ENCODE data around the gene PIGL. TPM values are rescaled to one million over a fixed set of nuclear protein-coding genes. Genes with fewer than 3 reads are reported as not detected.
A peak's percentile ranks its signal among the peaks of the same experiment; 100 is the strongest.

PIGL gene
- total RNA-seq, 4 donors from 2014 or later = 42.4 to 87.6 (median 66.1) TPM

GRCh38 chr17:16251556-16251955, 34.5 kb downstream of the PIGL start:
- TF ChIP-seq EP300 (IDR thresholded peaks at IDR 0.05) (no peak), CTCF (IDR thresholded peaks at IDR 0.05) (no peak), POLR2A (IDR thresholded peaks at IDR 0.05) (no peak)
- H3K36me3 ChIP-seq = peaks cover 0 to 13% (median 0%) of the 10 kb centered on the region in 3 donors
- no peaks in the 10 kb centered on the region for H3K9me3 ChIP-seq
- no peak for DNase-seq (ENCODE audit: low spot score in 2 of 2)
- no peak overlapping the region for H3K27ac ChIP-seq
- peaks cover 0 to 18% (median 10%) of the 10 kb centered on the region in 4 donors for H3K4me1 ChIP-seq
- WGBS, 2 donors = 81 to 84% methylated on average over 1 of the region's 1 CpG
- H3K4me3 ChIP-seq = no peak overlapping the region
- no peaks in the 10 kb centered on the region for H3K27me3 ChIP-seq

- no peaks in the 10 kb centered on the region for H3K27me3 ChIP-seq
- peak overlapping the region in 3 of 4 donors; percentile 34 to 63 (median 41) for H3K27ac ChIP-seq
- no peak for DNase-seq (ENCODE audit: low spot score in 2 of 2)
- TF ChIP-seq CTCF (IDR thresholded peaks at IDR 0.05) = no peak
- TF ChIP-seq EP300 (IDR thresholded peaks at IDR 0.05) = no peak
- TF ChIP-seq POLR2A (IDR thresholded peaks at IDR 0.05) = no peak
- peaks cover 0 to 3% (median 0%) of the 10 kb centered on the region in 3 donors for H3K36me3 ChIP-seq
- 77 to 78% methylated on average over 9 of the region's 9 CpGs for WGBS, 2 donors
- no peaks in the 10 kb centered on the region for H3K9me3 ChIP-seq
- peaks cover 0 to 22% (median 10%) of the 10 kb centered on the region in 4 donors for H3K4me1 ChIP-seq
- peak overlapping the region in 1 of 4 donors; percentile 14 for H3K4me3 ChIP-seq
Measured at GRCh38 chr17:16254773-16255400, 37.9 kb downstream of the PIGL start.

- Histone ChIP-seq H3K27ac (peak overlapping the region in 3 of 4 donors; percentile 34 to 63 (median 41)), H3K9me3 (no peaks in the 10 kb centered on the region), H3K4me3 (peak overlapping the region in 1 of 4 donors; percentile 14), H3K4me1 (peaks cover 0 to 22% (median 10%) of the 10 kb centered on the region in 4 donors), H3K27me3 (no peaks in the 10 kb centered on the region), H3K36me3 (peaks cover 0 to 9% (median 0%) of the 10 kb centered on the region in 3 donors)
- DNase-seq (ENCODE audit: low spot score in 2 of 2) = peak in 1 of 2 donors; percentile 18
- 14 to 20% methylated on average over 4 of the region's 4 CpGs for WGBS, 2 donors
- peak in 1 of 2 donors; percentile 11 for TF ChIP-seq EP300 (IDR thresholded peaks at IDR 0.05)
- no peak for TF ChIP-seq POLR2A (IDR thresholded peaks at IDR 0.05)
Measured at GRCh38 chr17:16255481-16255921, 38.5 kb downstream of the PIGL start.

GRCh38 chr17:16258901-16259300, 41.9 kb downstream of the PIGL start:
- DNase-seq (ENCODE audit: low spot score in 2 of 2) = peak in 1 of 2 donors; percentile 12
- WGBS, 2 donors = 59 to 75% methylated on average over 1 of the region's 1 CpG
- H3K27me3 ChIP-seq = no peaks in the 10 kb centered on the region
- no peak overlapping the region for H3K27ac ChIP-seq
- H3K4me1 ChIP-seq = peaks cover 0 to 22% (median 10%) of the 10 kb centered on the region in 4 donors
- TF ChIP-seq EP300 (IDR thresholded peaks at IDR 0.05) (peak in 1 of 2 donors; percentile 74), POLR2A (IDR thresholded peaks at IDR 0.05) (no peak)
- H3K36me3 ChIP-seq = peaks cover 0 to 12% (median 0%) of the 10 kb centered on the region in 3 donors
- H3K4me3 ChIP-seq = no peak overlapping the region
- no peaks in the 10 kb centered on the region for H3K9me3 ChIP-seq

- H3K27me3 ChIP-seq = no peaks in the 10 kb centered on the region
- WGBS, 2 donors = 96 to 97% methylated on average over 5 to 6 of the region's 6 CpGs
- no peak for DNase-seq (ENCODE audit: low spot score in 2 of 2)
- peaks cover 0 to 20% (median 9%) of the 10 kb centered on the region in 4 donors for H3K4me1 ChIP-seq
- TF ChIP-seq EP300 (IDR thresholded peaks at IDR 0.05) (no peak), POLR2A (IDR thresholded peaks at IDR 0.05) (no peak), CTCF (IDR thresholded peaks at IDR 0.05) (no peak)
- peaks cover 0 to 12% (median 0%) of the 10 kb centered on the region in 3 donors for H3K36me3 ChIP-seq
- no peak overlapping the region for H3K4me3 ChIP-seq
- H3K27ac ChIP-seq = no peak overlapping the region
- H3K9me3 ChIP-seq = no peaks in the 10 kb centered on the region
Measured at GRCh38 chr17:16259926-16260325, 42.9 kb downstream of the PIGL start.

GRCh38 chr17:16261049-16261448, 44.0 kb downstream of the PIGL start:
- Histone ChIP-seq H3K4me3 (no peak overlapping the region), H3K27me3 (no peaks in the 10 kb centered on the region), H3K9me3 (no peaks in the 10 kb centered on the region), H3K27ac (no peak overlapping the region), H3K4me1 (peaks cover 0 to 9% (median under 1%) of the 10 kb centered on the region in 4 donors), H3K36me3 (peaks cover 0 to 12% (median 0%) of the 10 kb centered on the region in 3 donors)
- DNase-seq (ENCODE audit: low spot score in 2 of 2) = no peak
- TF ChIP-seq EP300 (IDR thresholded peaks at IDR 0.05) = no peak
- no peak for TF ChIP-seq POLR2A (IDR thresholded peaks at IDR 0.05)
- TF ChIP-seq CTCF (IDR thresholded peaks at IDR 0.05) = no peak
- 51 to 87% methylated on average over 3 of the region's 3 CpGs for WGBS, 2 donors

All from tibial nerve (tissue), 4 donors.